Caco-2 (cell line): Measurements from ENCODE around the gene CPN2. TPM values are rescaled to one million over a fixed set of nuclear protein-coding genes. Genes with fewer than 3 reads are reported as not detected.

ENCODE experiments used
- BruUV-seq: library from RNA; stranded (reverse); fragments of 400-500 nt; replicated peaks from 2 replicates; lab custom pipeline; 2021; lab: Mats Ljungman, UMichigan
- CTCF ChIA-PET: fragments of 300-600 bp; sonication (Branson Sonifier 250); formaldehyde crosslinking; loops from one replicate; lab custom pipeline; 2022; ENCODE audit warnings: antibody characterized with exemption; lab: Charles Lee
- POLR2A ChIA-PET: fragments of 300-600 bp; sonication (Branson Sonifier 250); formaldehyde crosslinking; loops from one replicate; lab custom pipeline; 2022; ENCODE audit warnings: antibody characterized with exemption; lab: Charles Lee
- DNase-seq, 2 experiments: peaks; one replicate each; pipeline versions ENCODE4 v3.0.0 to v3.0.0-alpha.2; 2020 to 2022
- H3K27me3 ChIP-seq: replicated peaks from 2 replicates; pipeline ENCODE4 v1.6.0; 2011; ENCODE audit warnings: low read length; ENCODE audit not compliant: control insufficient read depth, insufficient read depth
- H3K36me3 ChIP-seq: 2 replicates; pipeline ENCODE4 v1.5.1; 2011; ENCODE audit warnings: low read length; ENCODE audit not compliant: control insufficient read depth, insufficient read depth
- H3K4me1 ChIP-seq: fragments of 250-450 bp; sonication (Bioruptor Pico); 2 replicates; pipeline ENCODE4 v1.5.1; 2020; ENCODE audit warnings: mild to moderate bottlenecking
- H3K4me3 ChIP-seq: 2 replicates; pipeline ENCODE4 v1.5.1; 2011; ENCODE audit warnings: low read depth, mild to moderate bottlenecking, control low read depth, low read length
- H3K9me3 ChIP-seq: fragments of 250-450 bp; sonication (Bioruptor Pico); 2 replicates; pipeline ENCODE4 v1.5.1; 2020; ENCODE audit warnings: mild to moderate bottlenecking, moderate library complexity
- H3K27ac Mint-ChIP-seq: one replicate; pipeline ENCODE4 v1.8.0; 2022; ENCODE audit warnings: mixed read lengths; ENCODE audit not compliant: unreplicated experiment
- H3K27me3 Mint-ChIP-seq: one replicate; pipeline ENCODE4 v1.8.0; 2022; ENCODE audit warnings: mixed read lengths; ENCODE audit not compliant: insufficient read depth, unreplicated experiment
- H3K36me3 Mint-ChIP-seq: one replicate; pipeline ENCODE4 v1.8.0; 2022; ENCODE audit warnings: mild to moderate bottlenecking, mixed read lengths; ENCODE audit not compliant: insufficient read depth, unreplicated experiment
- H3K4me1 Mint-ChIP-seq: one replicate; pipeline ENCODE4 v1.8.0; 2022; ENCODE audit warnings: low read depth, mixed read lengths; ENCODE audit not compliant: unreplicated experiment
- H3K4me3 Mint-ChIP-seq: one replicate; pipeline ENCODE4 v1.8.0; 2022; ENCODE audit warnings: mild to moderate bottlenecking, moderate library complexity, mixed read lengths; ENCODE audit not compliant: unreplicated experiment
- H3K9me3 Mint-ChIP-seq: one replicate; pipeline ENCODE4 v1.8.0; 2022; ENCODE audit warnings: mixed read lengths; ENCODE audit not compliant: unreplicated experiment
- CTCF ChIP-seq, 2 experiments: fragments of 200-600 bp in 1 of 2; IDR thresholded peaks; 1 replicate in 1 of 2; 2 replicates in 1 of 2; pipeline versions ENCODE4 v1.5.1 to v1.8.0; 2011 to 2022; ENCODE audit warnings: antibody characterized with exemption in 1 of 2, control low read depth in 1 of 2, inconsistent platforms in 1 of 2, low read depth in 1 of 2, low read length in 1 of 2, mild to moderate bottlenecking in 1 of 2, moderate library complexity in 1 of 2; ENCODE audit not compliant: insufficient read depth in 1 of 2, severe bottlenecking in 1 of 2, unreplicated experiment in 1 of 2
- intact Hi-C: fragments of 100-400 bp; cut with micrococcal nuclease; formaldehyde crosslinking; loops from one replicate; pipeline ENCODE4 v1.10.0; 2022; ENCODE audit not compliant: unreplicated experiment
- total RNA-seq: library from RNA; stranded (reverse); gene quantifications from 2 replicates; pipeline ENCODE4 v1.2.3, GENCODE V29; 2022

CPN2 gene
- total RNA-seq, 1 experiment from 2014 or later: not detected

- POLR2A ChIA-PET: no interaction called here
- CTCF ChIA-PET: interaction anchor here (1.1 kb wide), 1 partner anchor 11 kb away, joined by 5 read pairs; no protein-coding TSS in a partner anchor
- Histone ChIP-seq H3K27me3 (no peaks in the 10 kb centered on the region), H3K4me1 (peaks cover 8% of the 10 kb centered on the region; the same call in 1 of the 2 replicates), H3K36me3 (no peaks in the 10 kb centered on the region), H3K9me3 (no peaks in the 10 kb centered on the region), H3K4me3 (no peak overlapping the region)
- no peak overlapping the region for H3K27ac Mint-ChIP-seq
- H3K4me3 Mint-ChIP-seq: no peak overlapping the region
- H3K9me3 Mint-ChIP-seq: no peaks in the 10 kb centered on the region
- no peaks in the 10 kb centered on the region for H3K36me3 Mint-ChIP-seq
- DNase-seq: no peak
- intact Hi-C loops: loop anchor here (5.0 kb wide), 1 partner anchor 34 kb away; no protein-coding TSS in a partner anchor
- peaks cover 8% of the 10 kb centered on the region for H3K4me1 Mint-ChIP-seq
- BruUV-seq: no TSS peak
- no peak for TF ChIP-seq CTCF (IDR thresholded peaks at IDR 0.05; ENCODE audit: insufficient read depth in 1 of 2, low read depth in 1 of 2, low read length in 1 of 2, severe bottlenecking in 1 of 2, unreplicated experiment in 1 of 2)
- H3K27me3 Mint-ChIP-seq: no peaks in the 10 kb centered on the region
These were observed 17.1 kb upstream of the CPN2 start for GRCh38 chr3:194367992-194368841.

- BruUV-seq: no TSS peak
- Mint-ChIP-seq H3K9me3 (no peaks in the 10 kb centered on the region), H3K27me3 (no peaks in the 10 kb centered on the region), H3K4me1 (peaks cover 8% of the 10 kb centered on the region), H3K4me3 (no peak overlapping the region), H3K27ac (no peak overlapping the region), H3K36me3 (no peaks in the 10 kb centered on the region)
- TF ChIP-seq CTCF (IDR thresholded peaks at IDR 0.05; ENCODE audit: insufficient read depth in 1 of 2, low read depth in 1 of 2, low read length in 1 of 2, severe bottlenecking in 1 of 2, unreplicated experiment in 1 of 2): no peak
- ChIA-PET POLR2A (no interaction called here), CTCF (no interaction called here)
- Histone ChIP-seq H3K36me3 (no peaks in the 10 kb centered on the region), H3K4me3 (no peak overlapping the region), H3K27me3 (no peaks in the 10 kb centered on the region), H3K9me3 (no peaks in the 10 kb centered on the region), H3K4me1 (peaks cover 8% of the 10 kb centered on the region; the same call in 1 of the 2 replicates)
- DNase-seq: no peak
- intact Hi-C loops: loop anchor here (5.0 kb wide), 1 partner anchor 36 kb away; no protein-coding TSS in a partner anchor
These were observed 14.9 kb upstream of the CPN2 start for GRCh38 chr3:194365978-194366490.

GRCh38 chr3:194365526-194365925 lies 14.4 kb upstream of the CPN2 start:
- Histone ChIP-seq H3K27me3 (no peaks in the 10 kb centered on the region), H3K4me3 (no peak overlapping the region), H3K4me1 (peaks cover 8% of the 10 kb centered on the region; the same call in 1 of the 2 replicates), H3K9me3 (no peaks in the 10 kb centered on the region), H3K36me3 (no peaks in the 10 kb centered on the region)
- Mint-ChIP-seq H3K36me3 (no peaks in the 10 kb centered on the region), H3K27ac (no peak overlapping the region), H3K4me3 (no peak overlapping the region), H3K9me3 (no peaks in the 10 kb centered on the region), H3K27me3 (no peaks in the 10 kb centered on the region), H3K4me1 (peaks cover 8% of the 10 kb centered on the region)
- no peak for DNase-seq
- ChIA-PET CTCF (interaction anchor here (0.7 kb wide), 1 partner anchor 229 kb away, joined by 3 read pairs; no protein-coding TSS in a partner anchor), POLR2A (no interaction called here)
- no TSS peak for BruUV-seq
- intact Hi-C loops: loop anchor here (5.0 kb wide), 1 partner anchor 37 kb away; no protein-coding TSS in a partner anchor
- TF ChIP-seq CTCF (IDR thresholded peaks at IDR 0.05; ENCODE audit: insufficient read depth in 1 of 2, low read depth in 1 of 2, low read length in 1 of 2, severe bottlenecking in 1 of 2, unreplicated experiment in 1 of 2): no peak
